ENCODE results near the gene GJA5.

GRCh38 chr1:147785794-147786506, 25.5 kb upstream of the GJA5 start:
- TF ChIP-seq CTCF (conservative IDR thresholded peaks at IDR 0.05) (no peak), EZH2 (IDR thresholded peaks at IDR 0.05; ENCODE audit: low read depth) (no peak)

Measured in PC-9 (cell line).